Cardiac septum (tissue), 1 donor: Measurements from ENCODE around the gene PTGES2. TPM values are rescaled to one million over a fixed set of nuclear protein-coding genes. Genes with fewer than 3 reads are reported as not detected.

ENCODE experiments used
- DNase-seq: peaks from one replicate; pipeline ENCODE4 v3.0.0-alpha.2; 2020; ENCODE audit warnings: low spot score
- intact Hi-C: fragments of 100-400 bp; cut with DNase I; formaldehyde crosslinking; loops from one replicate; pipeline ENCODE4 v1.14.0; 2022
- total RNA-seq: library from RNA; stranded (reverse); fragmentation: NEBNext Ultra II Directional; extraction: Animal tissue kit (Norgen Biotek cat#: 25700); gene quantifications from one replicate; pipeline ENCODE4 v1.2.1, GENCODE V29; 2021
- donor health status: DM: no; HTN: no; CAD: no.

PTGES2 gene
- total RNA-seq, 1 donor from 2014 or later: 136 TPM

DNA sequence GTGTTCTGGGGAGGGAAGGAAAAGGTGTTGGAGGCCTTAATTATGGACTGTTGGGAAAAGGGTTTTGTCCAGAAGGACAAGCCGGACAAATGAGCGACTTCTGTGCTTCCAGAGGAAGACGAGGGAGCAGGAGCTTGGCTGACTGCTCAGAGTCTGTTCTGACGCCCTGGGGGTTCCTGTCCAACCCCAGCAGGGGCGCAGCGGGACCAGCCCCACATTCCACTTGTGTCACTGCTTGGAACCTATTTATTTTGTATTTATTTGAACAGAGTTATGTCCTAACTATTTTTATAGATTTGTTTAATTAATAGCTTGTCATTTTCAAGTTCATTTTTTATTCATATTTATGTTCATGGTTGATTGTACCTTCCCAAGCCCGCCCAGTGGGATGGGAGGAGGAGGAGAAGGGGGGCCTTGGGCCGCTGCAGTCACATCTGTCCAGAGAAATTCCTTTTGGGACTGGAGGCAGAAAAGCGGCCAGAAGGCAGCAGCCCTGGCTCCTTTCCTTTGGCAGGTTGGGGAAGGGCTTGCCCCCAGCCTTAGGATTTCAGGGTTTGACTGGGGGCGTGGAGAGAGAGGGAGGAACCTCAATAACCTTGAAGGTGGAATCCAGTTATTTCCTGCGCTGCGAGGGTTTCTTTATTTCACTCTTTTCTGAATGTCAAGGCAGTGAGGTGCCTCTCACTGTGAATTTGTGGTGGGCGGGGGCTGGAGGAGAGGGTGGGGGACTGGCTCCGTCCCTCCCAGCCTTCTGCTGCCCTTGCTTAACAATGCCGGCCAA lies 19.1 kb downstream of the PTGES2 start:
- intact Hi-C loops: no loop called here
- no peak for DNase-seq

DNA sequence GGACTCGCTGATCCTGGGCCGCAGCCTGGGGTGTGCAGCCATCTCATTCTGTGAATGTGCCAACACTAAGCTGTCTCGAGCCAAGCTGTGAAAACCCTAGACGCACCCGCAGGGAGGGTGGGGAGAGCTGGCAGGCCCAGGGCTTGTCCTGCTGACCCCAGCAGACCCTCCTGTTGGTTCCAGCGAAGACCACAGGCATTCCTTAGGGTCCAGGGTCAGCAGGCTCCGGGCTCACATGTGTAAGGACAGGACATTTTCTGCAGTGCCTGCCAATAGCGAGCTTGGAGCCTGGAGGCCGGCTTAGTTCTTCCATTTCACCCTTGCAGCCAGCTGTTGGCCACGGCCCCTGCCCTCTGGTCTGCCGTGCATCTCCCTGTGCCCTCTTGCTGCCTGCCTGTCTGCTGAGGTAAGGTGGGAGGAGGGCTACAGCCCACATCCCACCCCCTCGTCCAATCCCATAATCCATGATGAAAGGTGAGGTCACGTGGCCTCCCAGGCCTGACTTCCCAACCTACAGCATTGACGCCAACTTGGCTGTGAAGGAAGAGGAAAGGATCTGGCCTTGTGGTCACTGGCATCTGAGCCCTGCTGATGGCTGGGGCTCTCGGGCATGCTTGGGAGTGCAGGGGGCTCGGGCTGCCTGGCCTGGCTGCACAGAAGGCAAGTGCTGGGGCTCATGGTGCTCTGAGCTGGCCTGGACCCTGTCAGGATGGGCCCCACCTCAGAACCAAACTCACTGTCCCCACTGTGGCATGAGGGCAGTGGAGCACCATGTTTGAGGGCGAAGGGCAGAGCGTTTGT lies 19.9 kb downstream of the PTGES2 start:
- intact Hi-C loops: no loop called here
- no peak for DNase-seq

DNA sequence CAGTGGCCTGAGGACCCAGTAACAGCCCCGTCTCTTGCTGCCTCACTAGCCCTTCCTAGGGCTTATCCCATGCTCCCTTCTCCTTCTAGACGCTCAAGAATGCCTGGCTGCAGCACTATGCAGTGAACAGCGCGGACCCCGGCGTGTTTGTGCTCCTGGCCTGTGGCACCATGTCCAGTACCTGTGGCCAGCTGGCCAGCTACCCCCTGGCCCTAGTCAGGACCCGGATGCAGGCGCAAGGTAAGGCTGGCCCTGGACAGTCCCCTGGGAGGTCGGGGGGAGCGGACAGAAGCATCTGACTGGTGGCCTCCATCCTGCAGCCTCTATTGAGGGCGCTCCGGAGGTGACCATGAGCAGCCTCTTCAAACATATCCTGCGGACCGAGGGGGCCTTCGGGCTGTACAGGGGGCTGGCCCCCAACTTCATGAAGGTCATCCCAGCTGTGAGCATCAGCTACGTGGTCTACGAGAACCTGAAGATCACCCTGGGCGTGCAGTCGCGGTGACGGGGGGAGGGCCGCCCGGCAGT lies 20.5 kb downstream of the PTGES2 start:
- intact Hi-C loops: no loop called here
- no peak for DNase-seq

DNA sequence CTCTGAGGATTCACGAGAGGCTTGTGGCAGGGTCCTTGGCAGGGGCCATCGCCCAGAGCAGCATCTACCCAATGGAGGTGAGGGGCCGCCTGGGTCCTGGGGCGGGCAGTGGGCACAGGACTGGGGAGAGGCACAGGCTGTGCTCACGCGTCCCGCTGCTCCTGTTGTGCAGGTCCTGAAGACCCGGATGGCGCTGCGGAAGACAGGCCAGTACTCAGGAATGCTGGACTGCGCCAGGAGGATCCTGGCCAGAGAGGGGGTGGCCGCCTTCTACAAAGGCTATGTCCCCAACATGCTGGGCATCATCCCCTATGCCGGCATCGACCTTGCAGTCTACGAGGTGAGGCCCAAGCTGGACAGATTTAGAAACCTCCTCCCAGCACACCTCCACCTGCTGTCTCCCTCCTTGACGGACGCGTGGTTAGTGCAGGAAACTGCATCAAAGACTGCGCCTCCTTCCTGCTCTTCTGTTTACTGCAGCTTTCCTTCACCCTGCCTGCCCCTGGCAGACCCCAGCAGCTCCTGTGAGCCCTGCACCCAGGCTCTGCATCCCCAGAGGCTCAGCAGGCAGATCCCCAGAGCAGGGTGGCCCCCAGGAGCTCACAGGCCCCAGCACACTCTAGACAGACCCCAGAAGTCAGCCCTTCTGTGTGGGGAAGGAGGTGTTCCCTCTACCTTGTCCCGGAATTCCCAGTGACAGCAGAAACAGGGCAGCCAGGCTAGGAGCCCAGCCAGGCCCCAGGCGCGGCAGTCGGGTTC lies 21.2 kb downstream of the PTGES2 start:
- no peak for DNase-seq
- intact Hi-C loops: no loop called here

DNA sequence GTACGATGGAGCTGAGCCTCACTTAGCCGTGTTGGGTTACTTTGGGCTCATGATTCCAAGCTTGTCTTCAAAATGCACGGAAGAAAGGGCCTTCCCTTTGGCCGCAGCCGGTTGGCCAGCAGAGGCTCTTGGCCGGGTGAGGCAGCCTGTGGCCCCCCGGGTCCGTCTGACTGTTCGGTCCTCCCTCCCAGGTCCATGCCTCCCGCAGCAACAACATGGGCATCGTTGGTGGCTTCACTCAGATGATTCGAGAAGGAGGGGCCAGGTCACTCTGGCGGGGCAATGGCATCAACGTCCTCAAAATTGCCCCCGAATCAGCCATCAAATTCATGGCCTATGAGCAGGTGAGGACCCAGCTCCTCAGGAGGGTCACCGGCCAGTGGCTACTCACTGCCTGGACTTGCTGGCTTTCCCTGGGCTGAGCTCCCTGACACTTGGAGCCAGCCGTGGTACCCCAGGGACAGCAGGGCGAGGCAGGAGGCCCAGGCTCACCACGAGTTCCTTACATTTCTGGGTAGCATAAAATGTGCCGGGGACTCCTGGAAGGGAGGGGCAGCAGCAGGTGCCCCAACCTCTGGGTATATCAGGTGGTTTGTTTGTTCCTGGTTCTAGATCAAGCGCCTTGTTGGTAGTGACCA lies 21.9 kb downstream of the PTGES2 start:
- no peak for DNase-seq
- intact Hi-C loops: no loop called here

DNA sequence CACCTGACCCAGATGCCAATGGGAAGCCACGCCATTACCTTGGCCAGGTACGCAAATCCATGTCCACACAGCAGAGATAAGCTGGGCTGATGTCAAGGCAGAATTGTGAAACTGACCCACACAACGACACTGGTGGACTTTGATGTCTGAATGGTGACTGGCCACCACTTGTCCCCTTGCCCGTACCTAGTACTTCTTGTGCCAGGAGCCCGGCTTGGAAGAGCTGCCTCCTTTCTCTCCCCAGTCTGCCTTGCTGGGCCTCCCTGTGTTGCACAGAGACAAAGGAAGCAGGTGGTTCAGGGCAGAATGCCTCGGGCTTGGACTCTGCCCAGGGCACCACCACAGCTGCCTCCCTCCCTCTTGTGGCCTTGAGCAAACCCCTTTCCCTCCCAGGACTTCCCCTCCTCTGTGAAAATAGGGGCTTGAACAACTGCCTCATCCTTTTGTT lies 23.3 kb downstream of the PTGES2 start:
- no peak for DNase-seq
- intact Hi-C loops: no loop called here

DNA sequence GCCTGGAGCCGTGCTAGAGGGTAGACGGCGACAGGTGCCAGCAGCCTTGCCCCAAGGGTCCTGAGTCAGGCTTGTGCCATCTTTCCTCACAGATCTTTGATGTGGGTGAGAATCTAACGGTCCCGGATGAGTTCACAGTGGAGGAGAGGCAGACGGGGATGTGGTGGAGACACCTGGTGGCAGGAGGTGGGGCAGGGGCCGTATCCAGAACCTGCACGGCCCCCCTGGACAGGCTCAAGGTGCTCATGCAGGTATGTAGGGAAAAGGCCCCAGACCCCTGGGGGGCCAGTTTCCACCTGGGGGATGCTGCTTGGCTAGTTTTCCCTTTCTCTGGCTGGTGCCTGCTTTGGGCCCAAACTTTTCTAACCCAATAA lies 24.0 kb downstream of the PTGES2 start:
- DNase-seq: no peak
- intact Hi-C loops: no loop called here

DNA sequence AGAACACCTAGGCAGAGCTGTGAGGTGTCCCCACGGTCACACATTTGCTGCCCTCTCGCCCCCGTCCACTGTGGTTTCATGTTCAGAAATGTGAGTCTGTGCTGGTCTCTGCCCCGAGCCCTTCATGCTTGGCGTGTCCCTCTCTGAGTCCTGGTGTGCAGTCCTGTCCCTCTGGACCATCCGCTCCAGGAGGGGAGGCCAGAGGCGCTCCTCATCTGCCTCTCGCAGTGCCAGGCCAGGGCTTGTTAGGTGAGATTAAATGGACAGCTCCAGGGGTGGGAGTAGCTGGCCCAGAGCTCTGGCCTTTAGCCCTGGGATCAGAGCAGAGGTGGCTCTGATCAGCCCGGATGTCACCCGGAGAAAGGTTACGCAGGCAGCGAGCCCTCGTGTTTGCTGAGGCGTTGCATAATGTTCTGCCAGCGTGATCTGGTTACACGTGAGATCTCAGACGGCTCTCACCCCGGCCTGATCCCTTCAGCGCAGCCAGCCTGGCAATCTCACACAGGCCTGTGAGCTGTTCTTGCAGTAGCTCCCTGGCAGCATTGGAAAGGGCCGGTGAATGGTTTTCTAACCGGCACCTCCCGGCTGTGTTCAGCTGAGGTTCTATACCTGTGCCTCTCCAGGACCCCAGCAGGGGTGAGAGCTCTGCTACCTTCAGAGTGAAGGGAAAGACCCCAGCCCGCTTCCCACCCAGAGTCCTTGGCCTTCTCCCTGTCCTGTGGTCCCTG lies 24.5 kb downstream of the PTGES2 start:
- DNase-seq: no peak

DNA sequence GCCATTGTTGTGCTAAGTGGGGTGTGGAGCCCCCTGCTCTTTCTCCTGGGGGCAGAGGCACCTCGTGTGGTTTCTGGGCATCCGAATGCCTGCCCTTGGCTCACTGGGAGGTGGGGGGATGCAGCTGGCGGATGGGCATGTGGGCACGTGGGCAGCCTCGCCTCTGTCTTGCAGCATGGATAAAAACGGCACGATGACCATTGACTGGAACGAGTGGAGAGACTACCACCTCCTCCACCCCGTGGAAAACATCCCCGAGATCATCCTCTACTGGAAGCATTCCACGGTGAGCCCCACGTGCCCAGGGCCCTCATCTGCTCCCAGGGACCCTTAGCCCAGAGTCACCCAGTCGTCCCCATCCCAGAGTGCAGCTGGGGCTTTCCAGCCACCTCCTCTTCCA lies 25.3 kb downstream of the PTGES2 start:
- no peak for DNase-seq
- intact Hi-C loops: no loop called here

More for the DNA sequence above, 24.5 kb downstream of the PTGES2 start:
- intact Hi-C loops: no loop called here

DNA sequence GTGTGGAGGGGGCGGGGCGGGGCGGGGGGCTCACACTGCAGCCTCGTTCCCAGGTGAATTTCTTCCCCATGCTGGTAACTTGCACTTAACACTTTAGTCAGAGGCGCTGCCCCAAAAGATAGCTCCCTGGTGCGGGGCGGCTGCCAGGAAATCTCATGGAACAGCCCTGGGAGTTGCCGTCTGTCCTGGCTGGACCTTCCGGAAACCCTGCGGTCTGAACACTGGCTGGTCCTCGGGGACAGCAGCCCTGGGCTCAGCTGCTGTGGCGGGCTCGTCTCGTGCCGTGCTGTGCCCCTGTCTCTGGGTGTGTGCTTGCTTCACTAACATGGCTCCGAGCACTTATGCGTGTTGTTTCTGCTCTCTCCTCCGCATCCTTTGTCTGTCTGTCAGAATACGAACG lies 25.8 kb downstream of the PTGES2 start:
- DNase-seq: no peak
- intact Hi-C loops: no loop called here

DNA sequence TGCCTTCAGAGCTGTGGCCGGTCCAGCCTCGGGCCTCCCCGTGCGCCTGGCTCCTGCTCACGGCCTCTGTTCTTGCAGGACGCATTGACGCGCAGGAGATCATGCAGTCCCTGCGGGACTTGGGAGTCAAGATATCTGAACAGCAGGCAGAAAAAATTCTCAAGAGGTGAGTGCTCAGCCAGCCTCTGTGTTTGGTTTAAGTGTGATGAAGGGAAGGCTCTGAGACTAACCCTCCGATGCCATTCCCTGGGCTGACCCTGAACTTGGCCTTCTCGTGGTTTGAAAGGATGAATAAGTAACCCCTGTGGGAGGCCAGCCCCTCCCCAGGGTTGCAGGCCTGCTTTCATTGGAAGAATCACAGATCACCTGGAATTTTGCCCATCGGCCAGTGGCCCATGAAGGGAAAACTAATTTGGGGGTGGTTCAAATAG lies 26.3 kb downstream of the PTGES2 start:
- no peak for DNase-seq

DNA sequence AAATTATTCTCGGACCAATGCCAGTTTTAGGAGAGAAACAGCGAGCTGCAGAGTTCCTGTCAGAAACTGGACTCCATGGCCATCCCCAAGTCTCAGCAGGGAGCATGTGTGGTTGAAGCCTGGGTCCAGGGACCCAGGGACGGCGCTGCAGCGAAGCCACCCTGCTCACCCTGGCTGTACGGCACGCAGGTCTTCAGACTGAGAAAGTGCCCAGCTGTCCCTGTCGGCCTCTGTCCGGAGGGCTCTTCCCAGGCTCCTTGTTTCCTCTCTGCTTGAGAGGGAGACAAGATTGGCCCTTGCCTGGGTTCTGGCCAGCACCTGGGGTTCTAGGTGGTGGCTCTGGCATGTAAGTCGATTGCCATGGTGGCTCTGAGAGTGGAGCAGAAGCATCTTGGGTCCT lies 26.9 kb downstream of the PTGES2 start:
- no peak for DNase-seq
- intact Hi-C loops: no loop called here

More for the DNA sequence above, 26.3 kb downstream of the PTGES2 start:
- intact Hi-C loops: no loop called here

DNA sequence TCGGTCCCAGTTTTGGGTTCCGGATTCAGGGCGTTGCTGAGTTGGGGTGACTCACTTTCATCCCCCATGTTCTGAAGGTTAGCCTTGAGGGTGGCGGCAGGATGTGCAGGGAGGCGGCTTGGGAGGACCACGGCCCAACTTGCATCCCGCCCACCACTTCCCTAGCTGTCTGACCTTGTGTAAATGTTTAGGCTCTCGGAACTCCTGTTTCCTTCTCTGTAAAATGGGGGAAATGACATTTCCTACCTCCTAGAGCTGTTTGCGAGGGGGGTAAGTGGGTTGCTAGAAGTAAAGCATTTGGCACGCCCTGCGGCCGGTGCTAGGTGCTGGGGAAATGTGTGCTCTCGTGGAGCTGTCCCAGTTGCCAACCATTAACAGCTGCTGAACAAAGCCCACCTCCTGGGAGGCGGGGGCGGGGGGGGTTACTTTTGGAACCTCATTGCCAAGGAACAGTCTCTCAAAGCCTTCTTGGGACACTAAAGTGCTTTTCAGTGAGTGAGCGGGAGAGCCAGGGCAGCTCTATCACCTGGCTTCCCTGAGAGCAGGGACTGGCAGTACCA lies 27.5 kb downstream of the PTGES2 start:
- no peak for DNase-seq
- intact Hi-C loops: loop anchor here (2.0 kb wide), 2 partner anchors 27 to 31 kb away; partner anchors contain the start of genes PTGES2 and SLC25A25

DNA sequence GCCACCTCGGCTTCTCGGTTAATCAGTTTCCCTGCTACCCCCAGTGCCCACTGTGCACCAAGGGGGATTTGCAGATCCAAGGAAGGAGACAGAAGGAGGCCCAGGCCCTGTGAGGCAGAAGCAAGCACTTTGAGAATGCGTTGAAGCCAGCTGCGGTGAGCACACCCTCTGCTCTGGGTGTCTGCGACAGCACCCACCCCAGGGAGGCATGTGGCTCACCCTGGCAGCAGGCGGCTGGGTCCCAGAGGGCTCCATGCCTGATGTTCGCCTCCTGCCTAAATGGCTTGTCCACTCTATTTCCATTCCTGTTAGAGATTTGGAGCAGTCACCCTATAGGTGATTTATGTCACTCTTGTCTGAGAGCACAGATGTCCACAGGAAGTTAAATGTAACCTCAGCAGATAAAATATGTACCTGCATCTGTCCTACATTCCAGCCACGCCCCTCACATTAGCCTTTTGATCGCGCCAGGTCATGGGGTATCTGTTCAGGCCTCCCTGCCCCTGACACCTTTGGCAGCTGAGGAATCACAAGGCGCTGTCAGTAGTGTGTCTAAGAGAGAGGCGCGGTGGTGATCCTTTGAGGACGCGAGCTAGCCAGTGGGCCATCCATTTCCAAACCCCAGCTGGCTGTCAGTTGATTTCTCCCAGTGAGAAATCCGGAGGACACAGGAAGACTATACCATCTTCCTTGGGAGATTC lies 28.1 kb downstream of the PTGES2 start:
- intact Hi-C loops: loop anchor here (2.0 kb wide), 2 partner anchors 27 to 31 kb away; partner anchors contain the start of genes PTGES2 and SLC25A25
- no peak for DNase-seq

DNA sequence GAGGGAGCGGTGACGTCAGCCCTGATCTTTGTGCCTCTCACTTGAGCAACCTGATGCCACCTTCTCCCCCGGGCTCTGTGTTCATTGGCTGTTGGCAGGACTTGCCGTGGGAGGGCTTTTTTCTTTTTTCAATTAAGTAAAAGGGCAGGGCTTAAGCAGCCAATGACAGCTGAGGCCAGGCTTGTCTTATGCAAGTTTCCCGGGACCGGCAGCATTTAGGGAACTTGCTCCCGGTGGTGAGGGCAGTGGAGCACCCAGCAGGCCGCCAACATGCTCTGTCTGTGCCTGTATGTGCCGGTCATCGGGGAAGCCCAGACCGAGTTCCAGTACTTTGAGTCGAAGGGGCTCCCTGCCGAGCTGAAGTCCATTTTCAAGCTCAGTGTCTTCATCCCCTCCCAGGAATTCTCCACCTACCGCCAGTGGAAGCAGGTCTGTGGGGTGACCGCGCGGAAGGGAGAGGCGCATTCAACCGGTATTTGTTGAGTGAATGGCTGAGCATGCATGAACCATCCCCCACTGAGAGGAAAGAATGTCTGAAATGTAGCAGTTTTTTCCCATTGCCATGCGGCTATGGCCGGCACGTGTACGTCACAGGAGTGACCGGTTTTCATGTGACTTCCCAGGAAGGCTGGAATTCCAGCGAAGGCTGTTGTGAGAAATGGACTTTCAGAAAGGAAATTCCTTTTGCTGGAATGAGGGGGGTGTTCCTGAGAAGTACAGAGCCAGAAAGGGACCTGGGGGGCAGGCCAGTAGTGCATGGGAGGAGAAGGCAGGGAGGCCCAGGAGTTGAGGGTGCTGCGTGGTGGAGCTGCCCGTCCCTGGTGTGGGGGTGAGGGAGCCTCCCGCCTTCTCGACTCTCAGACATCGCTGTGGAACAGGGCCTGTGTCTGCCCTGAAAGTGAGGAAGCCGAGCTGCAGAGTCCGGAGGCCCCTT lies 29.0 kb downstream of the PTGES2 start:
- DNase-seq: peak; percentile 93
- intact Hi-C loops: loop anchor here (2.0 kb wide), 2 partner anchors 28 to 30 kb away; partner anchors contain the start of genes PTGES2 and SLC25A25

DNA sequence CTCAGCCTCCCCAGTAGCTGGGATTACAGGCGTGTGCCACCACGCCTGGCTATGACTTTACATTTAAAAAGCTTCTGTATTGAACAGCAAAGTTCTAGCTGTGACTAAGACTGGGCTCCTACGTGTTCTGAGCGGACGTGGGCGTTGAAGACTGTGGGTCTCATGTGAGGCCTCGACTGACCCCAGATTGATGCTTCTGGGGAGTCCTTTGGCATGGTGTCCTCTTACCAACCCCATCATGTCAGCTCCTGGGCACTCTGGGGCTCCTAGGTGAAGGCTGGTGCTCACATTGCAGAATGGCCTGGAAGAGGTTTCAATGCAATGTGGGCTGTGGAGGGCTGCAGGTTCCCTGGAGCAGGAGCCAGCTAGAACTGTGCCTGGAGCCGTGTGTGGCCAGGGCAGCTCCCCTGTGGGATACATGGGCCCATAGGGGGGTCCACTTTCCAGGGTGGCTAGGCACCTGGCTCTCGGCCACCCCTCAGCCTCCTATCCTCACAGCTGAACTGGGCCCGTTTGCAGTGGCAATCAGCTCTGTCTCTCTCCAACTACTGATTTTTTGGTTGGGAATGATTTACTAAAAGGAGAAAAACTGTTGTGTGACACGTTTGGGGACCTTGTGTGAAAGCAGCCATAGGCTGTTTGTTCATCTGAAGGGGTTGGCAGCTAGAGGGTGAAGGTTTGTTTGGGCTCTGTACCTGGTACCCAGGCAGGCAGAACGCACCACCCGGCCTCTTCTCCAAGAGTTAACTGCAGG lies 29.8 kb downstream of the PTGES2 start:
- intact Hi-C loops: loop anchor here (2.0 kb wide), 2 partner anchors 29 kb away; partner anchors contain the start of genes PTGES2 and SLC25A25

More for the DNA sequence above, 29.8 kb downstream of the PTGES2 start:
- DNase-seq: no peak
